Activated CD4-positive, alpha-beta T cell treated with anti-CD3 and anti-CD28 coated beads, Interleukin-2, amount 10 ng/mL, durations not matched to agents 24 days and 14 days (primary cell): ENCODE data around the gene TRIM72. TPM values are rescaled to one million over a fixed set of nuclear protein-coding genes. Genes with fewer than 3 reads are reported as not detected.
"Not testable (repeated sequence)": the region's sequence is repeated elsewhere in the genome, so short reads cannot be mapped to it uniquely, and the experiment has no call there.

ENCODE experiments used
- DNase-seq: peaks from one replicate; pipeline ENCODE4 v3.0.0; 2022
- H3K27ac Mint-ChIP-seq: one replicate; pipeline ENCODE4 v1.8.0; 2022; ENCODE audit warnings: mild to moderate bottlenecking, mixed read lengths
- H3K27me3 Mint-ChIP-seq: one replicate; pipeline ENCODE4 v1.8.0; 2022; ENCODE audit warnings: mixed read lengths
- H3K36me3 Mint-ChIP-seq: one replicate; pipeline ENCODE4 v1.8.0; 2022; ENCODE audit warnings: low read depth, mild to moderate bottlenecking, mixed read lengths
- H3K4me1 Mint-ChIP-seq: one replicate; pipeline ENCODE4 v1.8.0; 2021; ENCODE audit warnings: mixed read lengths
- H3K4me3 Mint-ChIP-seq: one replicate; pipeline ENCODE4 v1.8.0; 2022; ENCODE audit warnings: mild to moderate bottlenecking, moderate library complexity, mixed read lengths
- H3K9me3 Mint-ChIP-seq: one replicate; pipeline ENCODE4 v1.8.0; 2021; ENCODE audit warnings: mixed read lengths
- intact Hi-C: fragments of 100-400 bp; cut with micrococcal nuclease; formaldehyde crosslinking; loops from one replicate; pipeline ENCODE4 v1.15.1; 2023
- total RNA-seq: library from RNA; stranded (reverse); gene quantifications from 2 replicates; pipeline ENCODE4 v1.2.3, GENCODE V29; 2022

TRIM72 gene
- 0.05 and 0.09 TPM in 2 replicates for total RNA-seq

GRCh38 chr16:31213877-31214707 is at the start of gene TRIM72:
TSS of gene TRIM72 (plus strand) at chr16:31214119. CDS start at chr16:31214739, 620 bp downstream.
- Mint-ChIP-seq H3K27ac (no peak within 1 kb of the TSS), H3K36me3 (no peaks in the 10 kb centered on the region), H3K4me3 (peak within 1 kb of the TSS; percentile 84), H3K27me3 (peaks cover 41% of the 10 kb centered on the region), H3K9me3 (no peaks in the 10 kb centered on the region), H3K4me1 (peaks cover 24% of the 10 kb centered on the region)
- intact Hi-C loops = no loop called here
- no peak for DNase-seq

- Mint-ChIP-seq H3K36me3 (no peaks in the 10 kb centered on the region), H3K4me1 (peaks cover 2% of the 10 kb centered on the region), H3K9me3 (no peaks in the 10 kb centered on the region), H3K4me3 (no peak overlapping the region), H3K27ac (no peak overlapping the region), H3K27me3 (peaks cover 2% of the 10 kb centered on the region)
- intact Hi-C loops = no loop called here
- no peak for DNase-seq
These were observed 46.6 kb upstream of the TRIM72 start for GRCh38 chr16:31167315-31167714.

GRCh38 chr16:31168848-31169247 is 45.1 kb upstream of the TRIM72 start:
- intact Hi-C loops = no loop called here
- Mint-ChIP-seq H3K27me3 (no peaks in the 10 kb centered on the region), H3K4me1 (peaks cover 2% of the 10 kb centered on the region), H3K36me3 (no peaks in the 10 kb centered on the region), H3K27ac (no peak overlapping the region), H3K9me3 (no peaks in the 10 kb centered on the region), H3K4me3 (no peak overlapping the region)
- DNase-seq = no peak

GRCh38 chr16:31170048-31170447 is 43.9 kb upstream of the TRIM72 start:
- DNase-seq, intact Hi-C loops, H3K27ac Mint-ChIP-seq, H3K36me3 Mint-ChIP-seq, H3K4me3 Mint-ChIP-seq, H3K4me1 Mint-ChIP-seq, H3K27me3 Mint-ChIP-seq, H3K9me3 Mint-ChIP-seq: not testable (repeated sequence)

GRCh38 chr16:31177136-31177535 is 36.8 kb upstream of the TRIM72 start:
- peaks cover 24% of the 10 kb centered on the region for H3K36me3 Mint-ChIP-seq
- peak overlapping the region; percentile 67 for H3K4me3 Mint-ChIP-seq
- H3K4me1 Mint-ChIP-seq = peaks cover 30% of the 10 kb centered on the region

GRCh38 chr16:31179219-31179746 is 34.6 kb upstream of the TRIM72 start:
- Mint-ChIP-seq H3K27me3 (peaks cover 2% of the 10 kb centered on the region), H3K4me1 (peaks cover 50% of the 10 kb centered on the region), H3K4me3 (peak overlapping the region; percentile 100), H3K36me3 (peaks cover 44% of the 10 kb centered on the region), H3K27ac (peak overlapping the region; percentile 98), H3K9me3 (no peaks in the 10 kb centered on the region)
- intact Hi-C loops = loop anchor here (1.0 to 2.0 kb wide), 7 partner anchors 20 to 694 kb away; partner anchors contain the start of genes KAT8, ZNF267, ZNF646 and ZNF668
- no peak for DNase-seq

More at GRCh38 chr16:31177136-31177535, 36.8 kb upstream of the TRIM72 start:
- peak; percentile 86 for DNase-seq
- peaks cover 2% of the 10 kb centered on the region for H3K27me3 Mint-ChIP-seq
- no peaks in the 10 kb centered on the region for H3K9me3 Mint-ChIP-seq
- intact Hi-C loops = no loop called here
- H3K27ac Mint-ChIP-seq = peak overlapping the region; percentile 83

- Mint-ChIP-seq H3K4me1 (peaks cover 53% of the 10 kb centered on the region), H3K27me3 (peaks cover 2% of the 10 kb centered on the region), H3K9me3 (no peaks in the 10 kb centered on the region), H3K36me3 (peaks cover 51% of the 10 kb centered on the region), H3K27ac (peak within 1 kb of the TSS; percentile 98), H3K4me3 (peak within 1 kb of the TSS; percentile 100)
- intact Hi-C loops = loop anchor here (1.0 to 2.0 kb wide), 11 partner anchors 21 to 693 kb away; partner anchors contain the start of genes ARMC5, KAT8, VKORC1 and ZNF267
- peak; percentile 97 for DNase-seq
These were observed 34.0 kb upstream of the TRIM72 start, which contains the start of gene FUS for GRCh38 chr16:31179747-31180459. TSS of gene FUS (plus strand) at chr16:31180139. CDS start at chr16:31180215, 76 bp downstream.

- Mint-ChIP-seq H3K4me3 (peak overlapping the region; percentile 100), H3K4me1 (peaks cover 66% of the 10 kb centered on the region), H3K27me3 (peaks cover 2% of the 10 kb centered on the region), H3K27ac (peak overlapping the region; percentile 98), H3K36me3 (peaks cover 63% of the 10 kb centered on the region), H3K9me3 (no peaks in the 10 kb centered on the region)
- intact Hi-C loops = loop anchor here (1.0 to 2.0 kb wide), 3 partner anchors 84 to 149 kb away; partner anchors contain the start of gene VKORC1
- peak; percentile 82 for DNase-seq
These were observed 32.7 kb upstream of the TRIM72 start for GRCh38 chr16:31181102-31181830.

GRCh38 chr16:31182391-31182790 is 31.5 kb upstream of the TRIM72 start:
- peaks cover 70% of the 10 kb centered on the region for H3K4me1 Mint-ChIP-seq
- peak overlapping the region; percentile 77 for H3K27ac Mint-ChIP-seq
- H3K9me3 Mint-ChIP-seq = no peaks in the 10 kb centered on the region
- intact Hi-C loops = loop anchor here (2.0 kb wide), 1 partner anchor 20 kb away; the partner anchor contains the start of gene PYCARD
- H3K36me3 Mint-ChIP-seq = peaks cover 73% of the 10 kb centered on the region
- peaks cover 2% of the 10 kb centered on the region for H3K27me3 Mint-ChIP-seq
- DNase-seq = no peak
- peak overlapping the region; percentile 100 for H3K4me3 Mint-ChIP-seq

GRCh38 chr16:31183432-31184428 is 30.2 kb upstream of the TRIM72 start:
- Mint-ChIP-seq H3K4me3 (peak overlapping the region; percentile 100), H3K27me3 (peaks cover 2% of the 10 kb centered on the region), H3K9me3 (no peaks in the 10 kb centered on the region), H3K36me3 (peaks cover 86% of the 10 kb centered on the region), H3K4me1 (peaks cover 69% of the 10 kb centered on the region), H3K27ac (peak overlapping the region; percentile 77)
- intact Hi-C loops = loop anchor here (2.0 kb wide), 1 partner anchor 19 kb away; the partner anchor contains the start of gene PYCARD
- DNase-seq = no peak

- peaks cover 95% of the 10 kb centered on the region for H3K36me3 Mint-ChIP-seq
- peaks cover 1% of the 10 kb centered on the region for H3K27me3 Mint-ChIP-seq
- H3K4me3 Mint-ChIP-seq = peak overlapping the region; percentile 23
- H3K9me3 Mint-ChIP-seq = no peaks in the 10 kb centered on the region
- H3K27ac Mint-ChIP-seq = peak overlapping the region; percentile 68
- DNase-seq = no peak
- peaks cover 71% of the 10 kb centered on the region for H3K4me1 Mint-ChIP-seq
- intact Hi-C loops = no loop called here
These were observed 29.0 kb upstream of the TRIM72 start for GRCh38 chr16:31184888-31185287.

- no peaks in the 10 kb centered on the region for H3K27me3 Mint-ChIP-seq
- H3K4me3 Mint-ChIP-seq = peak overlapping the region; percentile 23
These were observed 28.6 kb upstream of the TRIM72 start for GRCh38 chr16:31185339-31185738.

More at GRCh38 chr16:31185339-31185738, 28.6 kb upstream of the TRIM72 start:
- Mint-ChIP-seq H3K9me3 (no peaks in the 10 kb centered on the region), H3K36me3 (peaks cover 97% of the 10 kb centered on the region), H3K27ac (no peak overlapping the region), H3K4me1 (peaks cover 75% of the 10 kb centered on the region)
- DNase-seq = no peak
- intact Hi-C loops = no loop called here
